Endodermal cell (in vitro differentiated cells): ENCODE results near the gene FBXO5. TPM values are rescaled to one million over a fixed set of nuclear protein-coding genes. Genes with fewer than 3 reads are reported as not detected.
"Not testable (repeated sequence)": the region's sequence is repeated elsewhere in the genome, so short reads cannot be mapped to it uniquely, and the experiment has no call there.

Experiments used
- DNase-seq: peaks from one replicate; pipeline ENCODE4 v3.0.0-alpha.2; 2017
- H3K27ac ChIP-seq: 2 replicates; pipeline ENCODE4 v1.5.1; 2013; ENCODE audit warnings: mild to moderate bottlenecking, low read depth, low read length, moderate library complexity
- H3K27me3 ChIP-seq: 2 replicates; pipeline ENCODE4 v1.6.1; 2013; ENCODE audit warnings: mild to moderate bottlenecking, low read length, moderate library complexity; ENCODE audit not compliant: insufficient read depth, control insufficient read depth, poor library complexity, severe bottlenecking
- H3K36me3 ChIP-seq: 2 replicates; pipeline ENCODE4 v1.7.0; 2013; ENCODE audit warnings: mild to moderate bottlenecking, low read length, moderate library complexity; ENCODE audit not compliant: control insufficient read depth, insufficient read depth
- H3K4me1 ChIP-seq: one replicate; pipeline ENCODE4 v1.7.0; 2013; ENCODE audit warnings: low read length; ENCODE audit not compliant: control insufficient read depth, insufficient read depth
- H3K4me3 ChIP-seq: 2 replicates; pipeline ENCODE4 v1.5.1; 2013; ENCODE audit warnings: mild to moderate bottlenecking, low read length, moderate library complexity
- H3K9ac ChIP-seq: 2 replicates; pipeline ENCODE4 v1.6.1; 2013; ENCODE audit warnings: mild to moderate bottlenecking, low read length, moderate library complexity; ENCODE audit not compliant: poor library complexity, severe bottlenecking; ENCODE audit errors: extremely low read depth
- H3K9me3 ChIP-seq: 2 replicates; pipeline ENCODE4 v1.6.1; 2013; ENCODE audit warnings: mild to moderate bottlenecking, low read length, moderate library complexity; ENCODE audit not compliant: control insufficient read depth
- H3K27ac Mint-ChIP-seq: 2 replicates; pipeline ENCODE4 v1.8.0; 2020; ENCODE audit warnings: mixed read lengths
- H3K27me3 Mint-ChIP-seq: 2 replicates; pipeline ENCODE4 v1.8.0; 2021; ENCODE audit warnings: mild to moderate bottlenecking, mixed read lengths; ENCODE audit not compliant: insufficient read depth
- H3K36me3 Mint-ChIP-seq: 2 replicates; pipeline ENCODE4 v1.8.0; 2020; ENCODE audit warnings: low read depth, mixed read lengths
- H3K4me1 Mint-ChIP-seq: 2 replicates; pipeline ENCODE4 v1.8.0; 2020; ENCODE audit warnings: mixed read lengths
- H3K4me3 Mint-ChIP-seq: 2 replicates; pipeline ENCODE4 v1.8.0; 2020; ENCODE audit warnings: mild to moderate bottlenecking, moderate library complexity, mixed read lengths
- H3K9me3 Mint-ChIP-seq: 2 replicates; pipeline ENCODE4 v1.8.0; 2020; ENCODE audit warnings: mild to moderate bottlenecking, mixed read lengths
- CTCF ChIP-seq: fragments of 200-600 bp; sonication (generic); conservative IDR thresholded peaks from 2 replicates; pipeline ENCODE4 v1.5.0; 2021; ENCODE audit warnings: antibody characterized with exemption, mild to moderate bottlenecking
- WGBS, 2 experiments: methylation state at CpG; one replicate each; pipeline versions ENCODE4 v1.1.5 to v1.1.7; 2013; ENCODE audit warnings: missing lambda C conversion rate in 2 of 2, mixed read lengths in 1 of 2; ENCODE audit not compliant: insufficient coverage in 1 of 2, insufficient read length in 1 of 2; 5-methylcytosine and 5-hydroxymethylcytosine counted together
- total RNA-seq, 2 donors: library from RNA; stranded (reverse); fragmentation: NEBNext Ultra II Directional in 1 of 2; extraction: Animal tissue kit (Norgen Biotek cat#: 25700) in 1 of 2; gene quantifications; 2 replicates in 1 of 2; 3 replicates in 1 of 2; pipeline ENCODE4 v1.2.1, GENCODE V29; 2021

FBXO5 gene
- total RNA-seq, 2 donors from 2014 or later: 39.8 to 71.6 TPM

- Histone ChIP-seq H3K27ac (peak within 1 kb of the TSS; percentile 70), H3K36me3 (peaks cover 18% of the 10 kb centered on the region), H3K4me3 (peak within 1 kb of the TSS; percentile 92), H3K4me1 (no peaks in the 10 kb centered on the region), H3K27me3 (no peaks in the 10 kb centered on the region), H3K9ac (peak within 1 kb of the TSS; percentile 86), H3K9me3 (no peaks in the 10 kb centered on the region)
- peak; percentile 99 for DNase-seq
- Mint-ChIP-seq H3K9me3 (no peaks in the 10 kb centered on the region), H3K4me3 (peak within 1 kb of the TSS; percentile 95), H3K27ac (peak within 1 kb of the TSS; percentile 99), H3K36me3 (peaks cover 6% of the 10 kb centered on the region), H3K4me1 (peaks cover 21% of the 10 kb centered on the region), H3K27me3 (no peaks in the 10 kb centered on the region)
- WGBS, 2 experiments: 0% methylated on average over 18 to 51 of the region's 52 CpGs
- TF ChIP-seq CTCF: no peak
Measured at GRCh38 chr6:153002613-153003365, 19.9 kb upstream of the FBXO5 start, which contains the start of gene MTRF1L. Gene MTRF1L (minus strand): TSS chr6:153002709. CDS start chr6:153002685, 24 bp downstream.

GRCh38 chr6:153001767-153002612 is 19.1 kb upstream of the FBXO5 start:
- H3K9me3 Mint-ChIP-seq: no peaks in the 10 kb centered on the region
- TF ChIP-seq CTCF: no peak
- 3 to 7% methylated on average over 10 to 31 of the region's 31 CpGs for WGBS, 2 experiments
- DNase-seq: peak; percentile 69
- Histone ChIP-seq H3K27ac (peak overlapping the region; percentile 69), H3K4me3 (peak overlapping the region; percentile 92), H3K9me3 (no peaks in the 10 kb centered on the region), H3K36me3 (peaks cover 26% of the 10 kb centered on the region), H3K4me1 (no peaks in the 10 kb centered on the region), H3K27me3 (no peaks in the 10 kb centered on the region), H3K9ac (peak overlapping the region; percentile 79)
- H3K4me3 Mint-ChIP-seq: peak overlapping the region; percentile 95
- H3K4me1 Mint-ChIP-seq: peaks cover 21% of the 10 kb centered on the region
- no peaks in the 10 kb centered on the region for H3K27me3 Mint-ChIP-seq
- H3K27ac Mint-ChIP-seq: peak overlapping the region; percentile 95
- peaks cover 12% of the 10 kb centered on the region for H3K36me3 Mint-ChIP-seq

- Mint-ChIP-seq H3K36me3 (peaks cover 19% of the 10 kb centered on the region), H3K4me3 (peak overlapping the region; percentile 95), H3K4me1 (peaks cover 23% of the 10 kb centered on the region)
- not testable (repeated sequence) for H3K27ac ChIP-seq, H3K27me3 Mint-ChIP-seq, DNase-seq, H3K9me3 ChIP-seq, H3K9ac ChIP-seq, H3K9me3 Mint-ChIP-seq, H3K27ac Mint-ChIP-seq, H3K27me3 ChIP-seq, H3K4me1 ChIP-seq
- Histone ChIP-seq H3K4me3 (peak overlapping the region; percentile 92), H3K36me3 (peaks cover 38% of the 10 kb centered on the region)
- WGBS, 2 experiments: 94% methylated on average over 7 to 9 of the region's 9 CpGs
Measured at GRCh38 chr6:153000790-153001189, 17.9 kb upstream of the FBXO5 start.
